ENCODE measurements around the gene ANXA2R. TPM values are rescaled to one million over a fixed set of nuclear protein-coding genes. Genes with fewer than 3 reads are reported as not detected.

ANXA2R gene
- total RNA-seq, 2 experiments from 2014 or later, result 45.6 to 48.9 TPM

DNA sequence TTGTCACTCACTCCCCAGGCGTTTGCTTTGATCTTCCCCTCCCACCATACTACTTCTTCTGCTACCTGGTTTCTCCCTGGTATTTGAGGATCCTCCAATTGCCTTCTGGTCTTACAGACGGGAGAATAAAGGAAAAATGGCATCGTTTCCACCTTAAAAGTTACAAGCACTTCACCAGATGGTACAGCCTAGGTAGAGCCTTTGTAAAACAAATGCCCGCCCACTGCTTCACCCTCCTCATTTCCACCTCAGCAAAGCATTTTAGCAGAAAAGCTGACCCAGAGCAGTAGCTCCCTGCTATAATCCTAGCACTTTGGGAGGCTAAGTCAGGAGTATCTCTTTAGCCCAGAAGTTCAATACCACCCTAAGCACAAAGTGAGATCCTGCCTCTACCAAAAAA, 5.1 kb upstream of the ANXA2R start:
- H3K36me3 Mint-ChIP-seq (ENCODE audit: low read depth), result peaks cover 57% of the 10 kb centered on the region
- DNase-seq (no peak), ATAC-seq (ENCODE audit: poor library complexity) (no peak)
- intact Hi-C loops (cut with DNase I, micrococcal nuclease), result loop anchor here in 1 of 2 experiments (1.0 kb wide), 1 partner anchor 16 kb away; no protein-coding TSS in a partner anchor
- Histone ChIP-seq H3K4me3 (ENCODE audit: low read length) (no peak overlapping the region), H3K27ac (ENCODE audit: low read depth in 1 of 2, low read length in 2 of 2) (no peak overlapping the region), H3K4me1 (ENCODE audit: insufficient read depth, low read length) (peaks cover 41% of the 10 kb centered on the region), H3K36me3 (ENCODE audit: insufficient read depth, low read length) (peaks cover 13% of the 10 kb centered on the region), H3K27me3 (ENCODE audit: control insufficient read depth in 1 of 2, insufficient read depth in 2 of 2, low read length in 2 of 2) (no peaks in the 10 kb centered on the region), H3K9me3 (ENCODE audit: control insufficient read depth in 1 of 2, insufficient read depth in 1 of 2, low read length in 2 of 2) (peaks cover 0 to 11% of the 10 kb centered on the region in 2 experiments)
- peaks cover 55% of the 10 kb centered on the region for H3K4me1 Mint-ChIP-seq (ENCODE audit: low read depth)
- H3K27ac Mint-ChIP-seq, result peak overlapping the region; percentile 64
- POLR2A ChIA-PET, result interaction anchor here (1.3 to 9.8 kb wide), 3 partner anchors 16 to 25 kb away, joined by 3 to 703 read pairs (median 15); no protein-coding TSS in a partner anchor
- CTCF ChIA-PET, result interaction anchor here (0.9 to 6.5 kb wide), 4 partner anchors 16 to 136 kb away, joined by 3 to 65 read pairs (median 4); no protein-coding TSS in a partner anchor
- H3K4me3 Mint-ChIP-seq, result no peak overlapping the region
- H3K9me3 Mint-ChIP-seq, result no peaks in the 10 kb centered on the region
- TF ChIP-seq, protein P1, sequence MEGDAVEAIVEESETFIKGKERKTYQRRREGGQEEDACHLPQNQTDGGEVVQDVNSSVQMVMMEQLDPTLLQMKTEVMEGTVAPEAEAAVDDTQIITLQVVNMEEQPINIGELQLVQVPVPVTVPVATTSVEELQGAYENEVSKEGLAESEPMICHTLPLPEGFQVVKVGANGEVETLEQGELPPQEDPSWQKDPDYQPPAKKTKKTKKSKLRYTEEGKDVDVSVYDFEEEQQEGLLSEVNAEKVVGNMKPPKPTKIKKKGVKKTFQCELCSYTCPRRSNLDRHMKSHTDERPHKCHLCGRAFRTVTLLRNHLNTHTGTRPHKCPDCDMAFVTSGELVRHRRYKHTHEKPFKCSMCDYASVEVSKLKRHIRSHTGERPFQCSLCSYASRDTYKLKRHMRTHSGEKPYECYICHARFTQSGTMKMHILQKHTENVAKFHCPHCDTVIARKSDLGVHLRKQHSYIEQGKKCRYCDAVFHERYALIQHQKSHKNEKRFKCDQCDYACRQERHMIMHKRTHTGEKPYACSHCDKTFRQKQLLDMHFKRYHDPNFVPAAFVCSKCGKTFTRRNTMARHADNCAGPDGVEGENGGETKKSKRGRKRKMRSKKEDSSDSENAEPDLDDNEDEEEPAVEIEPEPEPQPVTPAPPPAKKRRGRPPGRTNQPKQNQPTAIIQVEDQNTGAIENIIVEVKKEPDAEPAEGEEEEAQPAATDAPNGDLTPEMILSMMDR (IDR thresholded peaks at IDR 0.05), result no peak
- H3K27me3 Mint-ChIP-seq, result no peaks in the 10 kb centered on the region

DNA sequence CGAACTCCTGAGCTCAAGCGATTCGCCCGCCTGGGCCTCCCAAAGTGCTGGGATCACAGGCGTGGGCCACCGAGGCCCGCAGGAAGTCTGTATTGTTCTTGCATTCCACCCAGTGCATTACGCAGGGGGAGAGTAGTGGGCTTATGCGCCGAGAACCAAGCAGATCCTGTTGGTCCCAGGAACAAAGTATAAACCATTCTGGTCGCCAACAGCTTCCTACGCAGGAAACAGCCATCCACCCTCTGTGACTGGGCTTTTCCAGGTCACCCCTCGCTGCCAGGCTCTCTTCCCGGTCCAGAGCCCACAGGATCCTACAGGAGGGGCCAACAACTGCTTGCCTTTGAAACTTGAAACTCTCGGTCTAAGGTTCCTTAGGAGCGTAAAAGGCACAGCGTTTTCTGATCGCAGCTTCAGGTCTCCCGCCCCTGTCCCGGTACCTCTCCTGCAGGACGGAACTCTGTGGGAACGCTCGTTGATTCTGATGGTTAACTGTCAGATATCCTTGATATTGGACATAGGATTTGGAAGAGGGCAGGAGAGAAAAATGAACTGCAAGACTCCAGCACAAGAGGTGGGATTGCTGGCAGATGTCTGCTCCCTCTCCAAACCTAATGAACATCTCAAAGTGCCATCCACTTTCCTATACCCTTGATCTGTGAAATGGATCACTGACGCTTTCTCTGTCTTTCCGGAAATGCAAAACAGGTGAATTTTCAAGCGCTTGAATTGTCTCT, 4.2 kb upstream of the ANXA2R start:
- Mint-ChIP-seq H3K9me3 (no peaks in the 10 kb centered on the region), H3K27me3 (no peaks in the 10 kb centered on the region), H3K4me3 (peak overlapping the region; percentile 45), H3K27ac (peak overlapping the region; percentile 64), H3K36me3 (ENCODE audit: low read depth) (peaks cover 58% of the 10 kb centered on the region), H3K4me1 (ENCODE audit: low read depth) (peaks cover 46% of the 10 kb centered on the region)
- H3K4me1 ChIP-seq (ENCODE audit: insufficient read depth, low read length), result peaks cover 47% of the 10 kb centered on the region
- H3K4me3 ChIP-seq (ENCODE audit: low read length), result no peak overlapping the region
- ATAC-seq (ENCODE audit: poor library complexity) (no peak), DNase-seq (no peak)
- no peaks in the 10 kb centered on the region for H3K27me3 ChIP-seq (ENCODE audit: control insufficient read depth in 1 of 2, insufficient read depth in 2 of 2, low read length in 2 of 2)
- ChIA-PET CTCF (interaction anchor here (1.1 to 6.5 kb wide), 4 partner anchors 21 to 135 kb away, joined by 3 to 65 read pairs (median 32); no protein-coding TSS in a partner anchor), POLR2A (interaction anchor here (7.3 to 9.8 kb wide), 5 partner anchors 22 to 440 kb away, joined by 129 to 1378 read pairs (median 703); partner anchors contain the start of genes TMEM267 and ZNF131)
- H3K27ac ChIP-seq (ENCODE audit: low read depth in 1 of 2, low read length in 2 of 2), result no peak overlapping the region
- H3K9me3 ChIP-seq (ENCODE audit: control insufficient read depth in 1 of 2, insufficient read depth in 1 of 2, low read length in 2 of 2), result peaks cover 0 to 11% of the 10 kb centered on the region in 2 experiments
- intact Hi-C loops (cut with DNase I, micrococcal nuclease), result no loop called here
- TF ChIP-seq, protein P1 (IDR thresholded peaks at IDR 0.05), result no peak
- H3K36me3 ChIP-seq (ENCODE audit: insufficient read depth, low read length), result peaks cover 13% of the 10 kb centered on the region

DNA sequence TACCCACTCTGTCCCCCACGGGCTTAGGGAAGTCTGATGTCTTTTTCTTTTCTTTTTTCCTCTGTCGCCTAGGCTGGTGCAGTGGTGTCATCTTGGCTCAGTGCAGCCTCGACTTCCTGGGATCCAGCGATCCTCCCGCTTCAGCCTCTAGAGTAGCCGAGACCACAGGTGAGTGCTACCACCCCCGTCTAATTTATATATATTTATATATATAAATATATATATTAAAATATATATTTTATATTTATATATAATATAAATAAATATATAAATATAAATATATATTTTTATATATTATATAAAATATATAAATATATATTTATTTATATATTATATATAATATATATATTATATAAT, 3.3 kb upstream of the ANXA2R start:
- peaks cover 13% of the 10 kb centered on the region for H3K36me3 ChIP-seq (ENCODE audit: insufficient read depth, low read length)
- CTCF ChIA-PET, result interaction anchor here (0.7 to 8.2 kb wide), 8 partner anchors 22 to 134 kb away, joined by 4 to 179 read pairs (median 28); partner anchors contain the start of gene ZNF131
- Mint-ChIP-seq H3K27me3 (no peaks in the 10 kb centered on the region), H3K36me3 (ENCODE audit: low read depth) (peaks cover 60% of the 10 kb centered on the region), H3K4me3 (peak overlapping the region; percentile 98), H3K9me3 (no peaks in the 10 kb centered on the region), H3K27ac (peak overlapping the region; percentile 98), H3K4me1 (ENCODE audit: low read depth) (peaks cover 39% of the 10 kb centered on the region)
- ATAC-seq (ENCODE audit: poor library complexity), result no peak
- peak overlapping the region; percentile 96 to 98 for H3K27ac ChIP-seq (ENCODE audit: low read depth in 1 of 2, low read length in 2 of 2)
- intact Hi-C loops (cut with DNase I, micrococcal nuclease), result loop anchor here in 1 of 2 experiments (2.0 kb wide), 1 partner anchor 61 kb away; no protein-coding TSS in a partner anchor
- peak overlapping the region; percentile 84 for H3K4me3 ChIP-seq (ENCODE audit: low read length)
- H3K9me3 ChIP-seq (ENCODE audit: control insufficient read depth in 1 of 2, insufficient read depth in 1 of 2, low read length in 2 of 2), result peaks cover 0 to 11% of the 10 kb centered on the region in 2 experiments
- peaks cover 51% of the 10 kb centered on the region for H3K4me1 ChIP-seq (ENCODE audit: insufficient read depth, low read length)
- DNase-seq, result no peak
- POLR2A ChIA-PET, result interaction anchor here (0.6 to 9.8 kb wide), 14 partner anchors 9 to 1139 kb away, joined by 3 to 1378 read pairs (median 90); partner anchors contain the start of genes RIMOC1, TMEM267 and ZNF131
- TF ChIP-seq, protein P1 (IDR thresholded peaks at IDR 0.05), result no peak
- H3K27me3 ChIP-seq (ENCODE audit: control insufficient read depth in 1 of 2, insufficient read depth in 2 of 2, low read length in 2 of 2), result no peaks in the 10 kb centered on the region

All from CD4-positive, alpha-beta T cell (primary cell).